ENCODE measurements around the gene LSM7. TPM values are rescaled to one million over a fixed set of nuclear protein-coding genes. Genes with fewer than 3 reads are reported as not detected.

LSM7 gene
- total RNA-seq, 2 donors from 2014 or later = 45.7 to 69.9 TPM

GRCh38 chr19:2325281-2326046 lies 2.9 kb downstream of the LSM7 start:
- 60 to 96% methylated on average over 12 to 22 of the region's 29 CpGs for WGBS, 2 donors
- Histone ChIP-seq H3K4me3 (no peak overlapping the region), H3K4me1 (peaks cover 32% of the 10 kb centered on the region), H3K9me3 (no peaks in the 10 kb centered on the region), H3K27me3 (no peaks in the 10 kb centered on the region), H3K36me3 (replicated peaks in 1 of 2; ENCODE audit: insufficient read depth in 1 of 2, low read depth in 2 of 2) (peaks cover 0 to 2% of the 10 kb centered on the region in 2 donors), H3K27ac (no peak overlapping the region)
- intact Hi-C loops (cut with DNase I) = no loop called here
- DNase-seq (no peak), ATAC-seq (no peak)
- no peak for TF ChIP-seq CTCF (IDR thresholded peaks at IDR 0.05)

- H3K36me3 ChIP-seq (replicated peaks in 1 of 2; ENCODE audit: insufficient read depth in 1 of 2, low read depth in 2 of 2) = peaks cover 0 to 2% of the 10 kb centered on the region in 2 donors
- intact Hi-C loops (cut with DNase I) = no loop called here
- ATAC-seq (no peak), DNase-seq (no peak)
- no peaks in the 10 kb centered on the region for H3K9me3 ChIP-seq
- 89 to 90% methylated on average over 25 to 32 of the region's 34 CpGs for WGBS, 2 donors
- TF ChIP-seq CTCF (IDR thresholded peaks at IDR 0.05) (no peak), POLR2A (IDR thresholded peaks at IDR 0.05) (no peak)
- H3K4me3 ChIP-seq = no peak overlapping the region
- no peaks in the 10 kb centered on the region for H3K27me3 ChIP-seq
- H3K4me1 ChIP-seq = peaks cover 21% of the 10 kb centered on the region
- no peak overlapping the region for H3K27ac ChIP-seq
These were observed 4.0 kb downstream of the LSM7 start for GRCh38 chr19:2324220-2324948.

- 87 to 96% methylated on average over 13 to 14 of the region's 19 CpGs for WGBS, 2 donors
- ATAC-seq = no peak
- no peak overlapping the region for H3K27ac ChIP-seq
- no peaks in the 10 kb centered on the region for H3K9me3 ChIP-seq
- no peaks in the 10 kb centered on the region for H3K27me3 ChIP-seq
- peaks cover 0 to 2% of the 10 kb centered on the region in 2 donors for H3K36me3 ChIP-seq (replicated peaks in 1 of 2; ENCODE audit: insufficient read depth in 1 of 2, low read depth in 2 of 2)
- no peak for TF ChIP-seq CTCF (IDR thresholded peaks at IDR 0.05)
- TF ChIP-seq POLR2A (IDR thresholded peaks at IDR 0.05) = no peak
- H3K4me3 ChIP-seq = no peak overlapping the region
- no peak for DNase-seq
- H3K4me1 ChIP-seq = peaks cover 16% of the 10 kb centered on the region
- intact Hi-C loops (cut with DNase I) = no loop called here
These were observed 4.7 kb downstream of the LSM7 start for GRCh38 chr19:2323707-2324106.

GRCh38 chr19:2321565-2322283 lies 6.7 kb downstream of the LSM7 start:
- H3K27me3 ChIP-seq = no peaks in the 10 kb centered on the region
- peaks cover 0 to 2% of the 10 kb centered on the region in 2 donors for H3K36me3 ChIP-seq (replicated peaks in 1 of 2; ENCODE audit: insufficient read depth in 1 of 2, low read depth in 2 of 2)
- peaks cover 4% of the 10 kb centered on the region for H3K4me1 ChIP-seq
- 91 to 95% methylated on average over 17 to 39 of the region's 39 CpGs for WGBS, 2 donors
- intact Hi-C loops (cut with DNase I) = no loop called here
- ATAC-seq (no peak), DNase-seq (no peak)
- no peak overlapping the region for H3K27ac ChIP-seq
- no peaks in the 10 kb centered on the region for H3K9me3 ChIP-seq
- TF ChIP-seq POLR2A (IDR thresholded peaks at IDR 0.05) = no peak
- no peak for TF ChIP-seq CTCF (IDR thresholded peaks at IDR 0.05)
- H3K4me3 ChIP-seq = no peak overlapping the region
